Mesenteric fat pad (tissue), 1 donor: Measurements from ENCODE around the gene LRBA. TPM values are rescaled to one million over a fixed set of nuclear protein-coding genes. Genes with fewer than 3 reads are reported as not detected.
"Not testable (repeated sequence)": the region's sequence is repeated elsewhere in the genome, so short reads cannot be mapped to it uniquely, and the experiment has no call there.

Experiments used
- DNase-seq: peaks from one replicate; pipeline ENCODE4 v3.0.0-alpha.2; 2020; ENCODE audit warnings: low spot score
- total RNA-seq: library from RNA; stranded (reverse); fragmentation: NEBNext Ultra II Directional; extraction: Animal tissue kit (Norgen Biotek cat#: 25700); gene quantifications from one replicate; pipeline ENCODE4 v1.2.1, GENCODE V29; 2021
- donor health status: DM: yes; HTN: yes; CAD: no.

The LRBA gene
- total RNA-seq, 1 donor from 2014 or later = 25.6 TPM

DNA sequence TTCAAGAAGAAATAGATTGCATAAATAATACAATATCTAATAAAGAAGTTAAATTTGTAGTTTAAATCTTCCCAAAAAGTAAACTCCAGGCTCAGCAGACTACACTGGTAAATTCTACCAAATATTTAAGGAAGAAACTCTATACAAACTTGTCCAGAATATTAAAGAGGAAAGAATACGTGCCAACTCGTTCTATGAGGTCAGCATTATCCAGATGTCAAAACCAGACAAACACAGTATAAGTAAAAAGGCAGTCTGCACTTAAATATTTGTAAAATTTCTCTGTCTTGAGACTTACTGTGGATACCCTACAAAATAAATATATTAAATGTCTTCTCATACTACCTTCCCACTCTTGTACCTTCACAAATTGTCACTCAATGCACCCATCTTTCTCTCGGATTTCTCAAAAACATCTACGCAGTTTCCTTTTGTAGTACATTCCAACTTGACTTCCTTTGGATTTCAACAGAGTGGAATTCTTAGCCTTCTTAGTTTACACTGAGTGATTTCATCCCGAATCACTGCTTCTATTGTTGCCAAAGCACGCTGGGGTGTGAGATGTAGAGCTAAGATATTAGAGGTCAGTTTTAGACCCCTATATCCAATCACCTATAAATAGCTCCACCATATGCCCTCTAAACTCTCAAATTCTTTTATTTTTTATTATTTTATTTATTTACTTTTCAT, 504.8 kb downstream of the LRBA start:
- DNase-seq = no peak

- not testable (repeated sequence) for DNase-seq
Observed at GRCh38 chr4:150507656-150508055, 507.4 kb downstream of the LRBA start.

- DNase-seq = no peak
Observed at GRCh38 chr4:150501983-150502382, 513.1 kb downstream of the LRBA start.

DNA sequence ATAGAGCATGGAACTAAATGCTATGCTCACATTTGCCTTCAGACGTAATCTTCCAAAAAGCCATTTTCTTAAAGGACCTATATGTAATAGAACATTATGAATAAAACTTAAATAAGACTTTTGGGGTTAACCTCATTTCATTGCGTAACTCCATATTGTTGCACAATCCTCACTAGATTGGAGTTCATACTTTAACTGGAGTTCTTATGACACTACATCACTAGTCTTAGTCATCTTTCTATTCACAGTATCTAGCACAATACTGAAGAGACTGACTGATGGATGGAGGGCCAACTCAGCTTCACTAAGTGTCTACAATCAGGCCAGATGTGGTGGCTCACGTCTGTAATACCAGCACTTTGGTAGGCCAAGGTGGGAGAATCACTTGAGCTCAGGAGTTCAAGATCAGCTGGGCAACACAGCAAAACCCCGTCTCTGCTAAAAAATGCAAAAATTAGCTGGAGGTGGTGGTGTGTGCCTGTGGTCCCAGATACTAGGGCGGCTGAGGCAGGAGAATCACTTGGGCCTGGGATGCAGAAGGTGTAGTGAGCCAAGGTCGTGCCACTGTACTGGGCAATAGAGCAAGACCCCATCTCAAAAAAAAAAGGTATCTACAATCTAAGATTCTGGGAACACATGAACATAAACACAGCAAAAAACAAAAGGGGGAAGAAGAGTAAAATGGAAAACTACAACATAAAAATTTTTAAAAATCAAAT, 513.9 kb downstream of the LRBA start:
- DNase-seq = no peak

GRCh38 chr4:150497612-150498011, 517.5 kb downstream of the LRBA start:
- no peak for DNase-seq

GRCh38 chr4:150495550-150495949, 519.5 kb downstream of the LRBA start:
- DNase-seq = no peak

- DNase-seq = no peak
Observed at GRCh38 chr4:150493851-150494250, 521.2 kb downstream of the LRBA start.

DNA sequence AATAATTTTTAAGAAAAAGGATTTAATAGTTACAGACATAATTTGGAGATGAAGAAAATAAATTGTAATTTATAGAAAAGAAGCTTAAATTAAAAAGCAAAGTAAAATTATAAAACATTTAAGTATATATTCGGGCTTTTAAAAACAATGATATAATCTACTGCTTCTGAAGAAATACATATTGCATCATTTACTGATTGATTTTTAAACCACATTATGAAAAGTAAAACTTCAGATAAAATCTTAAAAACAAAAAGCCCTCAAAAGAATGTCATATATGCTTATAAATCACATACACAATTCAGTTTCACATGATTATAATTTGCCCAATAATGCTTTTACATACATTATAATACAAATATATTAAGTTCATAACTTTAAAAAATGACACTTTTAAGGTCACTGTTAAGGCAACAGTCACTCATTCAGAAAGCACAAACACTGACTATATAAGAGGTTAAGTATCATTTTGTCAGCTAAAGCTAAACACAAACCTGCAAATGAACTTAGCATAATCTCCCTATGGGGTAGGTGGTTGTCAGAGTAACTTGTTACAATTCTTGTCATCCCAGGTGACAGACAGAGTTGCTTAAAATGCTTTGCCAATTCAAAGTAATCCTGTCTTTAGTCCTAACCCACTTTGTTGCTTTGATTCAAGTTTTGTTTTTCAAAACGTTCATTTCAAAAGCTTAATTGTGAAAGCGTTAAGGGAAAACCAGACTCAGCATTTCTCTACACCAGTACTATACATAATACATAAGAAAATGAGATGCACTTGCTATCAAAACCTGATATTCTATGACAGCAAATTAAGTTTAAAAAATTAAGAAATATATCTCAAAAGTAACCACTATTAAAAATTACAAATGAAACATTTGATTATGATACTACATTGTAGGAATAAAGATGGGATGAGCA, 523.7 kb downstream of the LRBA start:
- DNase-seq = no peak

GRCh38 chr4:150482581-150482980, 532.5 kb downstream of the LRBA start:
- DNase-seq = no peak

GRCh38 chr4:150479657-150480056, 535.4 kb downstream of the LRBA start:
- DNase-seq = no peak

GRCh38 chr4:150477869-150478268, 537.2 kb downstream of the LRBA start:
- no peak for DNase-seq

- no peak for DNase-seq
Observed at GRCh38 chr4:150476776-150477175, 538.3 kb downstream of the LRBA start.

DNA sequence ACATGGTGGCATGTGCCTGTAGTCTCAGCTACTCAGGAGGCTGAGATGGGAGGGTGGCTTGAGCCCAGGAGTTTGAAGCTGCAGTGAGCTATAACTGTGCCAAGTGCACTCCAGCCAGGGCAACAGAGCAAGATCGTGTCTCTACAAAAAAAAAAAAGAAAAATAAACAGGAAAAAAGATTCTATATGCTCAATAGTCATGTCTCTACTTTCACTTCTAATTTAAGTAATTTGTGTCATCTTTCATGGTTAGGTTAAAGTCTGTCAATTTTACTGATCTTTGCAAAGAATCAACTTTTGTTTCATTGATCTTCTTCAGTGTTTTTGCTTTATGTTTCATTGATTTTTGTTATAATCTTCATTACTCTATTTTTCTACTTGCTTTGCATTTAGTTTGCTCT, 539.3 kb downstream of the LRBA start:
- DNase-seq = no peak

DNA sequence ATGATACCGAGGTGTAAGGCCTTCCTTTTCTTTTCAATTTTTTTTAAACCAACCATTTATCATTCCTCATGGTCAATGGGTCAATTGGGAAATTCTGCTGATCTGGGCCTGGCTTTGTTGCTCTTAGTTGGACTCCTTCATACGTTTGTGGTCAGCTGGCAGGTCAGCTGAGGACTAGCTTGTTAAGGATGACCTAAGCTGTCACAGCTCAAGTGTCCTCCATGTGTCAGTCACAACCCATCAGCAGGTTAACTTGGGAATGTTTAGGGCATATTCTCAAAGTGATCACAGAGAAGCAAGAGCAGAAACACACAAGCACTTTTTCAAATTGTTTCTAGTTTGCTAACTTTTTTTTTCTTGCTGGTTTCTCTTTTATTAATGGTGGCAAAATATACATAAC, 550.6 kb downstream of the LRBA start:
- DNase-seq = no peak

DNA sequence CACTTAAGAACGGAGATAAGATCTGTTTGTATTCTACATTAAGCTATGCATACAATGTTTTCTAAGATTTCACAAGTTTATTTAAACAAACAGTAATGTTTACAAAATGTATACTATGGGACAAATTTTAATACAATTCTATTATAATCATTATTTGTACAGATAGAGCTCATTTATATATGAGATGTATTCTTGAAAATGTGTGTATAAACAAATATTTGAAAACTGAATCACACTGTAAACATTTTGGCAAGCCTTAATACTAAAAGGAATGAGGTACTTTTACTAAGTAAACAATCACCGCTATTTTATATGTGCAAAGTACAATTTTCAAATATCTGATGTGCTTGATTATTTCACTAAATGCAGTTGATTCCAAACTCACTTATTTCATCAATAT, 552.3 kb downstream of the LRBA start:
- DNase-seq = no peak

DNA sequence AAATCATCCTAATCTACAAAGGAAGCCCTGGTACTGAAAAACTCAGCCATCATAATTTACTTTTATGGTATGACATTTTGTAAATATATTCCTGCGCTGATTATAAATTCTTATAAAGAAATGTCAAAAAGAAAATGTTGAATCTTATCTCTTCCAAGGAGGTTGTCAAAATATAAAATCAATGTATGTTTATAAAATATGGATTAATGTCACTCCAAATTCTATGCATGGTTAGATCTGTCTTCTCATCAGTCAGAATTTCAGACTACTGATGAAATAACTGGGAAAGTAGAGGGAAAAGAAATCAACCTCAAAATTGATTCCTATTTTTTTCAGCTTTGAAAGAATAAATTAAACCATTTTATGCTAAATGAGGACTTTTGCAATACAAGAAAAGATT, 553.1 kb downstream of the LRBA start:
- no peak for DNase-seq

DNA sequence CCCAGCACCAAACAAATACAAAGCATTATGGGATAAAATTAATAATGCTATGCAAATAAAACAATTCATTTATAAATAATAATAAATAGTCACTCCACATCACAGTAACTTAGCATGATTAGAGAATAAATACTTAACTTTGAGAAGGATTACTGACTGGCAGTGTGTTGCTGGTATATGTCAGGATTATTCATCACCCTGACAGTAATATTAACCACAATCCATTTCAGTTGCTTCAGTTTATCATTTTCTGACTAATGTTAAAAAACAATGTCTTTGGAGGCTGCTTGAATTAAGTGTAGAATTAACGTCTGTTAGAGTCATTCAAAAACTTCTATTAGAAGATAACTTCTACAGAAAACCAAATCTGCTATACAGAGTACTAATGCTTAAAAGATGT, 557.3 kb downstream of the LRBA start:
- DNase-seq = no peak

GRCh38 chr4:150451883-150452282, 563.2 kb downstream of the LRBA start:
- DNase-seq = no peak

DNA sequence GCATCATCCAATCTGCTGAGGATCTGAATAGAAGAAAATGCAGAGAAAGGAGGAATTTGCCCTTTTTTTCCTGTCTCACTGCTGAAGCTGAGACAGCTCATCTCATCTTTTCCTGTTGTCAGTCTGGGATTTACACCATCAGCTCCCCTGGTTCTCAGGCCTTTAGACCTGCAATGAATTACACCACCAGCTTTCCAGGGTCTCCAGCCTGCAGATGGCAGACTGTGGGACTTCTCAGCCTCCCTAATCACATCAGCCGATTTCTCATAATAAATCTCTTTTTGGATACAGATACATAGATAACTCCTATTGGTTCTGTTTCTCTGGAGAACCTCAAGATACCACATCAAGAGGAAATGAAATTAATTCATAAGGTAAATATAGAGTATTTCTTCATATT, 567.7 kb downstream of the LRBA start:
- DNase-seq = no peak

- DNase-seq = no peak
Observed at GRCh38 chr4:150439451-150439933, 575.6 kb downstream of the LRBA start.

DNA sequence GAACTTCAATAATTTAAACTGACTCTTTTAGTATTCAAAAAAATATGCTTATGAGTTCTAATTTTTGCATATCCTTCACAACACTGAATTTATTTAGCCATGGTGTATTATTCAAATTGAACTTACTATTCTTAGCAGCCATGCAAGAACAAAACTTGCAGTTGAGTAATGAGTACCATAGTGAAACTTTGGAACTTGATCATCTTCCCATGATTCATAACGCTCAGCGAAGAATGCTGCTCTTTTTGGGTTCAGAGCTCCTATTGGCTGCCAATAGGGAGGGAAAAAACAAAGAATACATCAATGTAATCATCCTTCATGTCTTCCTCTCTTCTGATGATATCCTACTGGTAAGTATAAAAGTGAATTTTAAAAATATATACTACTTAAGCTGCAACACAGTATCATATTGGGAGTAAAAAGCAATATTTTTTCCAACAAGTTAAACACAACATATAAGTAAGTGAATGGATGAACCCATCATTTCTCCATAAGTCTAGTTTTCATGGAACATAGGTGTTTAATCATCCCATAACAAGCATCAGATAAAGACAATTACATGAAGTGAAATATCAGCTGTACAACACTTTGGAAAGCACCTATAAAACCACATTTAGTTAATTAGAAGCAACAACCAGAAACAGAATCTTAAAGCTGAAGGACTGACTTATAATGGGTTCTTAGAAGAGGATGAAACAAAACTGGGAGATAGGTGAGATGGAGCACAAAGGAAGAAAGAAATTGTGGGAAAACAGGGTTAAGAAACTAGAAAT, 578.3 kb downstream of the LRBA start:
- no peak for DNase-seq
